Dedifferentiated amniotic fluid mesenchymal stem cell (primary cell): ENCODE measurements around the gene STMP1.

Experiments
- DNase-seq: peaks from one replicate; pipeline ENCODE4 v3.0.0-alpha.2; 2016; ENCODE audit errors: extremely low spot score

The STMP1 gene

GRCh38 chr7:135719688-135720087, 57.4 kb downstream of the STMP1 start:
- DNase-seq, result no peak

DNA sequence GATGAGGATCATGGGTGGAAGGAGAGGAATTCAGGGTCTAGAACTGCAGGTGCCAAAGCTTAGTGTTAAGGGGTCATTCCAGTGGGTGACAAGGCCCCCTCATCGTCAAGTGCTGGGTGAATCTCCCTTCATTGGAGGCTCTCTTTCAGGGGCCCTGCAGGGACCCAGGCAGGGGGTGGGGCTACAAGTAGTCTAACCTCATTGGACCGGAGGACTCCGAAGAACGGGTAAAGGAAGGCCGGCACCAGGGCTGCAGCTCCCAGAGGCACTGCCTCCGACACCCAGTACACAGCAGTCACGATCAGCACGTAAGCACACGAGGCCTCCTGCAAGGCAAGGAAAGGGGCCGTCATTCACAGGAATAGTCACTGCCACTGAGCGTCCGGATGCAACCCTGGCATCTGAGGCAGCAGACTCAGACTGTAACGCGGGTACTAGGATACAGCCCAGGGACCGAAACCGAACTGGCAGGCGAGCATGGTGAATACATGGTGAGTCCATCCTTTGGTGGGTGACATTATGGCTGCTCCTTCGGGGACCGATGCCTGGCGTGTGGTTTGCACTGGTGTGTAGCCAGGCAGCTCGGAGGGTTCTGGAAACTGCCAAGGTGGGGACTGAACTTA, 59.0 kb downstream of the STMP1 start:
- no peak for DNase-seq

- no peak for DNase-seq
Measured at GRCh38 chr7:135723411-135723810, 61.1 kb downstream of the STMP1 start.
